ENCODE data around the gene MYZAP. TPM values are rescaled to one million over a fixed set of nuclear protein-coding genes. Genes with fewer than 3 reads are reported as not detected.

The MYZAP gene
- total and polyA plus RNA-seq, 7 donors: 2.0 to 24.8 (median 3.6) TPM

- Histone ChIP-seq H3K36me3 (ENCODE audit: insufficient read depth in 1 of 2, low read depth in 1 of 2) (no peaks in the 10 kb centered on the region), H3K27ac (no peak overlapping the region), H3K9me3 (no peaks in the 10 kb centered on the region), H3K4me1 (peaks cover 15% of the 10 kb centered on the region), H3K27me3 (ENCODE audit: insufficient read depth in 3 of 3, low read length in 2 of 3) (no peaks in the 10 kb centered on the region), H3K4me3 (no peak overlapping the region)
- TF ChIP-seq CTCF (IDR thresholded peaks at IDR 0.05): no peak
- WGBS, 3 donors: 57 to 62% (median 61%) methylated on average over 4 of the region's 4 CpGs
- DNase-seq (no peak), ATAC-seq (no peak)
- intact Hi-C loops (cut with DNase I): loop anchor here in 1 of 2 donors (5.0 kb wide), 1 partner anchor 513 kb away; the partner anchor contains the start of gene ALDH1A2
Measured at GRCh38 chr15:57554812-57555179, 36.9 kb upstream of the MYZAP start.

GRCh38 chr15:57555270-57555669 is 36.4 kb upstream of the MYZAP start:
- 73 to 85% (median 77%) methylated on average over 3 of the region's 3 CpGs for WGBS, 3 donors
- Histone ChIP-seq H3K4me3 (no peak overlapping the region), H3K27me3 (ENCODE audit: insufficient read depth in 3 of 3, low read length in 2 of 3) (no peaks in the 10 kb centered on the region), H3K4me1 (peaks cover 10% of the 10 kb centered on the region), H3K9me3 (no peaks in the 10 kb centered on the region), H3K36me3 (ENCODE audit: insufficient read depth in 1 of 2, low read depth in 1 of 2) (no peaks in the 10 kb centered on the region), H3K27ac (no peak overlapping the region)
- intact Hi-C loops (cut with DNase I): loop anchor here in 1 of 2 donors (5.0 kb wide), 1 partner anchor 512 kb away; the partner anchor contains the start of gene ALDH1A2
- TF ChIP-seq CTCF (IDR thresholded peaks at IDR 0.05): no peak
- DNase-seq (no peak), ATAC-seq (peak in 2 of 4 donors; percentile 30 to 63)

DNA sequence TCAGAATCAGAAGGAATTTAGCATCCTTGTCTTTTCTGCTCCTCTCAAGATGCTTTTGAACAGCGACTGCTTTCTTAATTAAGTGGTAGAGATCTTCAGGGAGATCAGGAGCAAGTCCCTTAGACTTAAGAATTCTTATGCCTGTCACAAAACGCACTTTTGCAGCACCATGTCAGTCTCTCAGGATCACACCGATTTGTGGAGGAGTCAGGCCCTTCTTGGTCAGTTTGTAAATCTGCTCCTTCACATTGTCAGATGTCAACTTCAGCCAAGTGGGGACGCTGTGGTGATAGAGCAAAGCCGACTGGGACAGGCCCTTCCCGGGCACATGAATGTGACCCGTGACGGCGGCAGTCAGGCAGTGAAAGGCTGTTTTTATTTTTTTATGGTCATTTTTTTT is 35.7 kb upstream of the MYZAP start:
- Histone ChIP-seq H3K4me3 (no peak overlapping the region), H3K36me3 (ENCODE audit: insufficient read depth in 1 of 2, low read depth in 1 of 2) (no peaks in the 10 kb centered on the region), H3K27me3 (ENCODE audit: insufficient read depth in 3 of 3, low read length in 2 of 3) (no peaks in the 10 kb centered on the region), H3K9me3 (no peaks in the 10 kb centered on the region), H3K4me1 (peaks cover 7% of the 10 kb centered on the region), H3K27ac (no peak overlapping the region)
- TF ChIP-seq CTCF (IDR thresholded peaks at IDR 0.05): no peak
- 79 to 91% (median 81%) methylated on average over 9 of the region's 9 CpGs for WGBS, 3 donors
- intact Hi-C loops (cut with DNase I): loop anchor here in 1 of 2 donors (5.0 kb wide), 1 partner anchor 511 kb away; the partner anchor contains the start of gene ALDH1A2
- DNase-seq (no peak), ATAC-seq (no peak)

- Histone ChIP-seq H3K9me3 (no peaks in the 10 kb centered on the region), H3K36me3 (ENCODE audit: insufficient read depth in 1 of 2, low read depth in 1 of 2) (no peaks in the 10 kb centered on the region), H3K27ac (no peak overlapping the region), H3K4me3 (no peak overlapping the region), H3K27me3 (ENCODE audit: insufficient read depth in 3 of 3, low read length in 2 of 3) (no peaks in the 10 kb centered on the region), H3K4me1 (peaks cover 7% of the 10 kb centered on the region)
- 78 to 95% (median 86%) methylated on average over 3 of the region's 3 CpGs for WGBS, 3 donors
- no peak for ATAC-seq
- TF ChIP-seq CTCF (IDR thresholded peaks at IDR 0.05): no peak
- DNase-seq: no peak
- intact Hi-C loops (cut with DNase I): loop anchor here in 1 of 2 donors (5.0 kb wide), 1 partner anchor 510 kb away; the partner anchor contains the start of gene ALDH1A2
Measured at GRCh38 chr15:57557267-57557666, 34.4 kb upstream of the MYZAP start.

GRCh38 chr15:57557810-57558209 is 33.9 kb upstream of the MYZAP start:
- Histone ChIP-seq H3K4me1 (peaks cover 7% of the 10 kb centered on the region), H3K36me3 (ENCODE audit: insufficient read depth in 1 of 2, low read depth in 1 of 2) (no peaks in the 10 kb centered on the region), H3K9me3 (no peaks in the 10 kb centered on the region), H3K4me3 (no peak overlapping the region), H3K27ac (no peak overlapping the region), H3K27me3 (ENCODE audit: insufficient read depth in 3 of 3, low read length in 2 of 3) (no peaks in the 10 kb centered on the region)
- TF ChIP-seq CTCF (IDR thresholded peaks at IDR 0.05): no peak
- intact Hi-C loops (cut with DNase I): loop anchor here in 1 of 2 donors (5.0 kb wide), 1 partner anchor 509 kb away; the partner anchor contains the start of gene ALDH1A2
- ATAC-seq: no peak
- DNase-seq: no peak
- WGBS, 3 donors: 94 to 97% (median 96%) methylated on average over 6 of the region's 6 CpGs
